ENCODE measurements around the gene RNF138.
A peak's percentile ranks its signal among the peaks of the same experiment; 100 is the strongest.

GRCh38 chr18:32158108-32158624 is 66.5 kb downstream of the RNF138 start:
- TF ChIP-seq POLR2A (IDR thresholded peaks at IDR 0.05) (no peak), POLR2AphosphoS5 (IDR thresholded peaks at IDR 0.05) (peak in 1 of 3 donors; percentile 48), EP300 (IDR thresholded peaks at IDR 0.05) (no peak)
- TF ChIP-seq, protein P1, sequence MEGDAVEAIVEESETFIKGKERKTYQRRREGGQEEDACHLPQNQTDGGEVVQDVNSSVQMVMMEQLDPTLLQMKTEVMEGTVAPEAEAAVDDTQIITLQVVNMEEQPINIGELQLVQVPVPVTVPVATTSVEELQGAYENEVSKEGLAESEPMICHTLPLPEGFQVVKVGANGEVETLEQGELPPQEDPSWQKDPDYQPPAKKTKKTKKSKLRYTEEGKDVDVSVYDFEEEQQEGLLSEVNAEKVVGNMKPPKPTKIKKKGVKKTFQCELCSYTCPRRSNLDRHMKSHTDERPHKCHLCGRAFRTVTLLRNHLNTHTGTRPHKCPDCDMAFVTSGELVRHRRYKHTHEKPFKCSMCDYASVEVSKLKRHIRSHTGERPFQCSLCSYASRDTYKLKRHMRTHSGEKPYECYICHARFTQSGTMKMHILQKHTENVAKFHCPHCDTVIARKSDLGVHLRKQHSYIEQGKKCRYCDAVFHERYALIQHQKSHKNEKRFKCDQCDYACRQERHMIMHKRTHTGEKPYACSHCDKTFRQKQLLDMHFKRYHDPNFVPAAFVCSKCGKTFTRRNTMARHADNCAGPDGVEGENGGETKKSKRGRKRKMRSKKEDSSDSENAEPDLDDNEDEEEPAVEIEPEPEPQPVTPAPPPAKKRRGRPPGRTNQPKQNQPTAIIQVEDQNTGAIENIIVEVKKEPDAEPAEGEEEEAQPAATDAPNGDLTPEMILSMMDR (IDR thresholded peaks at IDR 0.05) = peak in 5 of 7 experiments; percentile 73 to 93 (median 88)
